ENCODE measurements around the gene CCDC186. TPM values are rescaled to one million over a fixed set of nuclear protein-coding genes. Genes with fewer than 3 reads are reported as not detected.

Gene CCDC186
- polyA plus RNA-seq, 2 of the 4 experiments (the other 2 are of a cell fraction) = 7.4 to 13.4 TPM

GRCh38 chr10:114189700-114190099 lies 15.7 kb upstream of the CCDC186 start:
- TF ChIP-seq MAZ (IDR thresholded peaks at IDR 0.05; ENCODE audit: borderline replicate concordance, low read depth, low read length) = no peak
- no peak for TF ChIP-seq POLR2AphosphoS2 (conservative IDR thresholded peaks at IDR 0.05; ENCODE audit: low read length)
- no peak for TF ChIP-seq HOXA7 (CRISPR knock-in tag; IDR thresholded peaks at IDR 0.05)
- no peak for TF ChIP-seq JUNB (IDR thresholded peaks at IDR 0.05)
- no peak for TF ChIP-seq BHLHE40 (IDR thresholded peaks at IDR 0.05; ENCODE audit: low read depth, low read length)
- TF ChIP-seq KDM1A (IDR thresholded peaks at IDR 0.05; ENCODE audit: low read depth) = no peak
- TF ChIP-seq PBX3 (IDR thresholded peaks at IDR 0.05) = no peak
- TF ChIP-seq CEBPB (IDR thresholded peaks at IDR 0.05) = no peak
- TF ChIP-seq MAFK (IDR thresholded peaks at IDR 0.05; ENCODE audit: partially characterized antibody) = no peak
- no peak for TF ChIP-seq MAX (IDR thresholded peaks at IDR 0.05)
- TF ChIP-seq E2F6 (IDR thresholded peaks at IDR 0.05; ENCODE audit: borderline replicate concordance, low read depth) = no peak
- no peak for TF ChIP-seq CHD4 (IDR thresholded peaks at IDR 0.05; ENCODE audit: borderline replicate concordance)
- no peak for TF ChIP-seq GATA3 (IDR thresholded peaks at IDR 0.05; ENCODE audit: borderline replicate concordance)
- no peak for TF ChIP-seq HDAC2 (IDR thresholded peaks at IDR 0.05)
- no peak for TF ChIP-seq TP53 (CRISPR knock-in tag; IDR thresholded peaks at IDR 0.05)
- no peak for TF ChIP-seq HOXB5 (CRISPR knock-in tag; IDR thresholded peaks at IDR 0.05)
- no peak for TF ChIP-seq ZNF302 (CRISPR knock-in tag; IDR thresholded peaks at IDR 0.05)
- no peak for TF ChIP-seq RAD21 (conservative IDR thresholded peaks at IDR 0.05 in 1 of 2, IDR thresholded peaks at IDR 0.05 in 1 of 2)
- TF ChIP-seq POLR2A (IDR thresholded peaks at IDR 0.05; ENCODE audit: low read length) = no peak
- no peak for TF ChIP-seq RCOR1 (IDR thresholded peaks at IDR 0.05; ENCODE audit: low read depth, low read length)
- POLR2A ChIA-PET = no interaction called here
- CTCF ChIA-PET = no interaction called here
- 80% methylated on average over 8 of the region's 8 CpGs for WGBS (ENCODE audit: missing lambda C conversion rate)
- FAIRE-seq = no peak
- no peak overlapping the region for H3K27ac ChIP-seq
- H3K9me3 ChIP-seq = no peaks in the 10 kb centered on the region
- no peaks in the 10 kb centered on the region for H3K4me1 ChIP-seq
- ATAC-seq = no peak
- H3K4me3 ChIP-seq = no peak overlapping the region
- no peak overlapping the region for H3K4me2 ChIP-seq
- DNase-seq (ENCODE audit: low read depth in 1 of 2, low spot score in 1 of 2) = no peak

- no peaks in the 10 kb centered on the region for H3K4me1 ChIP-seq
- ATAC-seq (no peak), DNase-seq (ENCODE audit: low read depth in 1 of 2, low spot score in 1 of 2) (no peak), FAIRE-seq (no peak)
- no peak overlapping the region for H3K27ac ChIP-seq
- no peak overlapping the region for H3K4me3 ChIP-seq
- no peaks in the 10 kb centered on the region for H3K9me3 ChIP-seq
- 89% methylated on average over 3 of the region's 3 CpGs for WGBS (ENCODE audit: missing lambda C conversion rate)
- H3K4me2 ChIP-seq = no peak overlapping the region
- ChIA-PET POLR2A (interaction anchor here (0.7 kb wide), 1 partner anchor 11 kb away, joined by 6 read pairs; no protein-coding TSS in a partner anchor), CTCF (no interaction called here)
- TF ChIP-seq MYC (IDR thresholded peaks at IDR 0.05; ENCODE audit: borderline replicate concordance, low read length) (no peak), CTCF (IDR thresholded peaks at IDR 0.05) (no peak), EP300 (IDR thresholded peaks at IDR 0.05) (no peak), HOXB5 (CRISPR knock-in tag; IDR thresholded peaks at IDR 0.05) (no peak), HOXA7 (CRISPR knock-in tag; IDR thresholded peaks at IDR 0.05) (no peak), CHD2 (IDR thresholded peaks at IDR 0.05; ENCODE audit: low read length, partially characterized antibody) (no peak), CBX8 (IDR thresholded peaks at IDR 0.05) (no peak), RAD21 (conservative IDR thresholded peaks at IDR 0.05 in 1 of 2, IDR thresholded peaks at IDR 0.05 in 1 of 2) (no peak), POLR2A (IDR thresholded peaks at IDR 0.05; ENCODE audit: low read length) (no peak), NFE2L2 (conservative IDR thresholded peaks at IDR 0.05; ENCODE audit: low read length) (no peak), ATOH8 (CRISPR knock-in tag; IDR thresholded peaks at IDR 0.05; ENCODE audit: low read depth) (no peak), RNF2 (IDR thresholded peaks at IDR 0.05; ENCODE audit: borderline replicate concordance, low read depth) (no peak), HES2 (IDR thresholded peaks at IDR 0.05) (no peak), ZSCAN20 (CRISPR knock-in tag; IDR thresholded peaks at IDR 0.05) (no peak), REST (IDR thresholded peaks at IDR 0.05) (no peak)
Measured at GRCh38 chr10:114188900-114189299, 14.9 kb upstream of the CCDC186 start.
